ENCODE data around the gene PRKRIP1. TPM values are rescaled to one million over a fixed set of nuclear protein-coding genes. Genes with fewer than 3 reads are reported as not detected.
"Not testable (repeated sequence)": the region's sequence is repeated elsewhere in the genome, so short reads cannot be mapped to it uniquely, and the experiment has no call there.

Gene PRKRIP1
- total RNA-seq, 2 donors from 2014 or later: 26.7 to 39.5 TPM

DNA sequence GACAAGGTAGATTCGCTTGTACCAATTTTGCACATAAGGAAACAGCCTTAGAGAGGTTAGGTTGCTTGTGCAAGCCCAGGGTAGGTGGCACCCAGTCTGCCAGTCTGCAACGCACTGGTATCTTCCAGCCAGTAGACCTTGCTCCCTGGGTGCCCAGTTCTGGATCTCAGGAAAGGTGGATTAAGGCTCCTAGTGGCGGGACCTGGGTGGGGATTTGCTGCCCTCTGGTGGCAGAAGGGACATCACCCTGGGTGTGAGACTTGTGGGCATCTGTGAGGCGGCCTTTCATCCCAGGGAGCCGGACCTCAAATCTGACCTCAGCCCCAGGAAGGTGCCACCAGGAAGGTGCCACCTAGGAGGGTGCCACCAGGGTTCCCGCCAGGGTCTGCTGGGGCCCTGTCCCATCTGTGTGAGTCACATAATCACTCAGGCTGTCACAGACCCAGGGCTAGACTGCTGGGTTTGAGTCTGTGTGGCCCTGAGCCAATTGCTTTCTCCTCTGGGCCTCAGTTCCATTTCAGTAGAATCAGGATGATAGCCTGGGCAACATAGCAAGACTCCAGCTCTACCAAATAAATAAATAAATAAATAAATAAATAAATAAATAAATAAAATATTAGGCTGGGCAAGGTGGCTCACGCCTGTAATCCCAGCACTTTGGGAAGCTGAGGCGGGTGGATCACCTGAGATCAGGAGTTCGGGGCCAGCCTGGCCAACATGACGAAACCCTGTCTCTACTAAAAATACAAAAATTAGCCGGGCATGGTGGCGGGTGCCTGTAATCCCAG lies 5.3 kb upstream of the PRKRIP1 start:
- Mint-ChIP-seq H3K4me1 (ENCODE audit: low read depth in 2 of 2) (peaks cover 5 to 8% of the 10 kb centered on the region in 2 donors), H3K9me3 (no peaks in the 10 kb centered on the region), H3K36me3 (no peaks in the 10 kb centered on the region), H3K4me3 (no peak overlapping the region), H3K27me3 (no peaks in the 10 kb centered on the region), H3K27ac (no peak overlapping the region)
- DNase-seq (ENCODE audit: low spot score): peak; percentile 74
- ATAC-seq: peak; percentile 69 to 81

DNA sequence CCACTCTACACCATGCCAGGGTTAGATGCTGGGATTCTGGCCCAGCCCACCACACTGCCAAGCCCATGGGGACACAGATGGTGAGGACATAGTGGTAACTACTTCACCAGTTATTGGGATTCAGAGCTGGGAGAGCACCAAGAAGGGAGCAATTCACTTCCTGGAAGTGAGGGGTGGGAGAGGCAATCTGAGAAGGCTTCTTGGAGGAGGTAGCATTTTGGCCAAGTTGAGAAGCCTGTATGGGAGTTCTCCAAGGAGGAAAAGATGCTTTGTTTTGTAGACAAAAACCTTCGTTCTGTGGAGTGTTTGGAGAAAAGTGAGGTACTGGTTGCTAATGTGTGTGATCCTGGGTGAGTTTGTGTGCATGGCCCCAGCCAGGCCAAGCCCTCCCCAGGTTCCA lies 3.8 kb upstream of the PRKRIP1 start:
- DNase-seq (ENCODE audit: low spot score) (no peak), ATAC-seq (no peak)
- Mint-ChIP-seq H3K4me1 (ENCODE audit: low read depth in 2 of 2) (peaks cover 14% of the 10 kb centered on the region in 2 donors), H3K4me3 (no peak overlapping the region), H3K27ac (no peak overlapping the region), H3K27me3 (no peaks in the 10 kb centered on the region), H3K36me3 (no peaks in the 10 kb centered on the region), H3K9me3 (no peaks in the 10 kb centered on the region)

DNA sequence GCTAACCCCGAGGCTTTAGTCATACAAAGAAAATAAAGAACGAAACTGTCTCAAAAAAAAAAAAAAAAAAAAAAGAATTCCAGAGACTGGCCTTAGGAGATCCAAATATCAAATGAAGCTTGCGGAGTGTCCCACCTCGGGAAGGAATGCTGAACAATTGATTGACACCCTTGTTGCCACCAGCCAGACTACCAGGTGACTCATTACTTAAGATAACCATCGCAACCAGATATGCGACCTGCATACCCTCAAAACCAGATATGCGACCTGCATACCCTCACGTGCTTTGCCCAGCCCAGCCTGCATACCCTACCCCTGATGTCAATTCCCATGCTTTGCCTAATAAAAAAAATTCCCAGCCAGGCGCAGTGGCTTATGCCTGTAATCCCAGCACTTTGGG lies 2.7 kb upstream of the PRKRIP1 start:
- DNase-seq (ENCODE audit: low spot score): no peak

DNA sequence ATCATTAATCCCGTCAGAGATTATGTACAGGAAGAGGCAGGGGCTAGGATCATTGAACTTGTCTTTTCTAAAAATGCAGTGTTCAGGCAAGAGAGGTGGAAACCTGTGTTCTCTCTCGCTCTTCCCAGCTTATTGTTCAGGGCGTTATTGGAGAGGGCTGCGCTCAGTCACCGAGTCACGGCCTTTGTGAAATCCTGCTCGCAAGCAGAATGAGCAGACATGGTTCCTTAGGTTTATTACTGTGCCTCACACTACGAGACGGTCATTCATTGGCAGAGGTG lies 631 bp upstream of the PRKRIP1 start:
- Mint-ChIP-seq H3K36me3 (peaks cover 5% of the 10 kb centered on the region), H3K9me3 (no peaks in the 10 kb centered on the region), H3K27me3 (no peaks in the 10 kb centered on the region), H3K27ac (peak overlapping the region; percentile 76 to 79), H3K4me1 (ENCODE audit: low read depth in 2 of 2) (peaks cover 13 to 17% of the 10 kb centered on the region in 2 donors), H3K4me3 (peak overlapping the region; percentile 83)
- ATAC-seq (no peak), DNase-seq (ENCODE audit: low spot score) (no peak)

More for the DNA sequence above, 2.7 kb upstream of the PRKRIP1 start:
- Mint-ChIP-seq H3K27ac (no peak overlapping the region), H3K4me1 (ENCODE audit: low read depth in 2 of 2) (peaks cover 17% of the 10 kb centered on the region in 2 donors), H3K27me3 (no peaks in the 10 kb centered on the region), H3K9me3 (no peaks in the 10 kb centered on the region), H3K4me3 (no peak overlapping the region), H3K36me3 (no peaks in the 10 kb centered on the region)
- no peak for ATAC-seq

DNA sequence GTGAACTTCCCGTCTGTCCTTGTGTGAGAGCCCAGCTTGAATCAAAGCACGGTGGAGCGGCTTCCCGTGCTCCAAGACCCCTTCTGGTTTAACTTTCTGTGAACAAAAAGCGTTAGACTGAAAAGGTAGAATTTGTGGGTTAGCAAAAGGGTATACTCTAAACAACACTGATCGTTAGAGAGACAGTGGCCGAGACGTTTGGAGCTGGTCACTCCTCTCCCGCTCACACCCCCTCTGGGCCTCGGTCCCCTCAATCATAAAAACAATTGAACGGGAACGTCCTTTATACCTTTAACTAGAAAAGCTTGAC lies 502 bp downstream of the PRKRIP1 start:
- H3K4me1 Mint-ChIP-seq (ENCODE audit: low read depth in 2 of 2): peaks cover 16 to 17% of the 10 kb centered on the region in 2 donors
- H3K36me3 Mint-ChIP-seq: peaks cover 13% of the 10 kb centered on the region
- ATAC-seq (no peak), DNase-seq (ENCODE audit: low spot score) (no peak)
- no peaks in the 10 kb centered on the region for H3K27me3 Mint-ChIP-seq
- peak overlapping the region; percentile 83 for H3K4me3 Mint-ChIP-seq
- peak overlapping the region; percentile 76 to 79 for H3K27ac Mint-ChIP-seq
- H3K9me3 Mint-ChIP-seq: no peaks in the 10 kb centered on the region

DNA sequence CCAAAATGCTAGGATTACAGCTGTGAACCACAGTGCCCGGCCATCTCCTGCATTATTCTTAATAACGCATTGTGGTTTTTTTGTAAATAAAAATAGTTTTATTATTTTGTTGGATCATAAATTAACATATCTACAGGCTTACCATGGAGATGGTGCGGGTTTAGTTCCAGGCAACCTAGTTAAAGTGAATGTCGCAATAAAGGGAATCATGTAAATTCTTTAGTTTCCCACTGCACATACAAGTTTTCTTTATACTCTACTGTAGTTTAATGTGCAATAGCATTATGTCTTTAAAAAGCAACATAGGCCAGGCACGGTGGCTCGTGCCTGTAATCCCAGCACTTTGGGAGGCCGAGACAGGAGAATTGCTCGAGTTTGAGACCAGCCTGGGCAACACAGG lies 2.4 kb downstream of the PRKRIP1 start:
- Mint-ChIP-seq H3K9me3 (no peaks in the 10 kb centered on the region), H3K4me1 (ENCODE audit: low read depth in 2 of 2) (peaks cover 16 to 19% of the 10 kb centered on the region in 2 donors), H3K27ac (no peak overlapping the region), H3K36me3 (peaks cover 13% of the 10 kb centered on the region), H3K27me3 (no peaks in the 10 kb centered on the region), H3K4me3 (no peak overlapping the region)
- ATAC-seq (no peak), DNase-seq (ENCODE audit: low spot score) (no peak)

DNA sequence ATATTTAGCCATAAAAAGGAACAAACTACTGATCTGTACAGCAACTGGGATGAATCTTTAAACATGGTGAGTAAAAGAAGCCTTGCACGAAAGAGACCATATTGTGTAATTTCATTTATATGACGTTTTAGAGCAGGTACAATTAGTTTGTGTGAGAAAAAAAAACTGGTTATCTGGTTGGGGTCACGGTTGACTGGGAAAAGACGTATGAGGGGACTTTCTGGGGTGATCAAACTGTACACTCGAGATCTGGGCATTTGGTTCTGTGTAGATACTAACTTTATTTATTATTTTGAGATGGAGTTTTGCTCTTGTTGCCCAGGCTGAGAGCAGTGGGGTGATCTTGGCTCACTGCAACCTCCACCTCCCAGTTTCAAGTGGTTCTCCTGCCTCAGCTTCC lies 4.2 kb downstream of the PRKRIP1 start:
- H3K27ac Mint-ChIP-seq: no peak overlapping the region
- peaks cover 13% of the 10 kb centered on the region for H3K36me3 Mint-ChIP-seq
- no peaks in the 10 kb centered on the region for H3K9me3 Mint-ChIP-seq
- DNase-seq (ENCODE audit: low spot score) (no peak), ATAC-seq (no peak)
- H3K4me3 Mint-ChIP-seq: no peak overlapping the region
- H3K4me1 Mint-ChIP-seq (ENCODE audit: low read depth in 2 of 2): peaks cover 24 to 31% of the 10 kb centered on the region in 2 donors
- H3K27me3 Mint-ChIP-seq: no peaks in the 10 kb centered on the region

DNA sequence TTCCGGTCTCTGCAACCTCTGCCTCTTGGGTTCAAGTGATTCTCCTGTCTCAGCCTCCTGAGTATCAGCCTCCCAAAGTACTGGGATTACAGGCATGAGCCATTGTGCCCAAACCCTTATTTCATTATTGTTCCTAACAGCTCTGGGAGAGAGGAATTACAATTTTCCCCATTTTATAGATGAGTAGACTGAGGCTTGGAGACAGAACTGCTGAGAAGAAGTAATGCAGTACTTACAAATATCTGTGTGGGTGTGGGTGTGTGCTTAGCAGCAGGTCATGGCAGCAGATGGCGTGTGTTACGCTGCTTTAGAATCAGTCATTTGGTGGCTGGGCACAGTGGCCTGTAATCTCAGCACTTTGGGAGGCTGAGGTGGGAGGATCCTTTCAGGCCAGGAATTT lies 7.4 kb downstream of the PRKRIP1 start:
- H3K27ac Mint-ChIP-seq: peak overlapping the region in 1 of 2 donors; percentile 72
- H3K4me3 Mint-ChIP-seq: peak overlapping the region; percentile 17
- H3K9me3 Mint-ChIP-seq: no peaks in the 10 kb centered on the region
- no peaks in the 10 kb centered on the region for H3K27me3 Mint-ChIP-seq
- H3K4me1 Mint-ChIP-seq (ENCODE audit: low read depth in 2 of 2): peaks cover 14 to 16% of the 10 kb centered on the region in 2 donors
- DNase-seq (ENCODE audit: low spot score): no peak
- H3K36me3 Mint-ChIP-seq: peaks cover 29% of the 10 kb centered on the region
- no peak for ATAC-seq

DNA sequence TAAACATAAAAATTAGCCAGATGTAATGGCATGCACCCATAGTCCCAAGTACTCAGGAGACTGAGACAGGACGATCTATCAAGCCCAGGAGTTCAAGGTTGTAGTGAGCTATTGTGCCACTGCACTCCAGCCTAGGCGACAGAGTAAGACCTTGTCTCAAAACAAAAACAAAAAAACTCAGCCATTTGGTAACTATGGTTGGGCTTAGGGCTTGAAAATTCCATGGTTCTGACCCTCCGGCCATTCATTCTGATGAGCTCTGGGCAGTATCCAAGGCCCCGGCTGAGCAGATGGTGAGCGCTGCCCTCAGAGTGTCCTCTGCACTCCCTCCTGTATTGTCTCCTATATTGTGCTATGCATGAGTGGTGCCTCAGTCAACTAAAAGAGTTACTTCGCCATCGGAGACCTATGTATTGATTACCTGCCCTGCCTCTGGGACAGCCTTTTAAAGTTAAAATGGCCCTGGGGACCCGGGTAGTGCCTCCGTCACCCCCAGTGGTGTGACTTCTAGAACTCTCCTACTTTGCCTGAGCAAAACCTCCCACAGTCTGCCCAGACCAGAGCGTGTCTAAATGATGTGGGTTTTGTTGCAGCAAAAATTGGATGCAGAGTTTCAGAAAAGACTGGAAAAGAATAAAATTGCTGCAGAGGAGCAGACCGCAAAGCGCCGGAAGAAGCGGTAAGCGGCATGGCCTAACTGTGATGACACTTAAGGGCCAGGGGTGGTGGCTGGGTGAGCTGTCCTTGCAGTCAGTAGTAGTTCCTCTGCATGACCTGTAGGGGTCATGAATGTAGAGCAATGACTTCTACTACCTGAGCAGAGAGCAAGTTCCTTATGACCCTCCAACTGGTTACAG lies 8.1 kb downstream of the PRKRIP1 start:
- no peaks in the 10 kb centered on the region for H3K27me3 Mint-ChIP-seq
- H3K9me3 Mint-ChIP-seq: no peaks in the 10 kb centered on the region
- peaks cover 33% of the 10 kb centered on the region for H3K36me3 Mint-ChIP-seq
- ATAC-seq: peak; percentile 96 to 97
- peaks cover 17 to 19% of the 10 kb centered on the region in 2 donors for H3K4me1 Mint-ChIP-seq (ENCODE audit: low read depth in 2 of 2)
- H3K4me3 Mint-ChIP-seq: peak overlapping the region; percentile 62
- peak; percentile 79 for DNase-seq (ENCODE audit: low spot score)
- peak overlapping the region in 1 of 2 donors; percentile 72 for H3K27ac Mint-ChIP-seq

DNA sequence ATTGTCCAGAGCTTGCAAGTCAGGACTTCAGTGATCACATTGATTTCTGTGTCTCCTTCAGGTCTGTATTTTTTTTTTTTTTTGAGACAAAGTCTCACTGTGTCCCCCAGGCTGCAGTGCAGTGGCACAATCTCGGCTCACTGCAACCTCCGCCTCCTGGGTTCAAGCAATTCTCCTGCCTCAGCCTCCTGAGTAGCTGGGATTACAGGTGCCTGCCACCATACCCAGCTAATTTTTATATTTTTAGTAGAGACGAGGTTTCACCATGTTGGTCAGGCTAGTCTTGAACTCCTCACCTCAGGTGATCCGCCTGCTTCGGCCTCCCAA lies 8.7 kb downstream of the PRKRIP1 start:
- H3K4me1 Mint-ChIP-seq (ENCODE audit: low read depth in 2 of 2): peaks cover 21 to 25% of the 10 kb centered on the region in 2 donors
- H3K27ac Mint-ChIP-seq: peak overlapping the region in 1 of 2 donors; percentile 72
- DNase-seq (ENCODE audit: low spot score); H3K4me3 Mint-ChIP-seq; H3K9me3 Mint-ChIP-seq; H3K27me3 Mint-ChIP-seq; ATAC-seq: not testable (repeated sequence)
- peaks cover 39% of the 10 kb centered on the region for H3K36me3 Mint-ChIP-seq

DNA sequence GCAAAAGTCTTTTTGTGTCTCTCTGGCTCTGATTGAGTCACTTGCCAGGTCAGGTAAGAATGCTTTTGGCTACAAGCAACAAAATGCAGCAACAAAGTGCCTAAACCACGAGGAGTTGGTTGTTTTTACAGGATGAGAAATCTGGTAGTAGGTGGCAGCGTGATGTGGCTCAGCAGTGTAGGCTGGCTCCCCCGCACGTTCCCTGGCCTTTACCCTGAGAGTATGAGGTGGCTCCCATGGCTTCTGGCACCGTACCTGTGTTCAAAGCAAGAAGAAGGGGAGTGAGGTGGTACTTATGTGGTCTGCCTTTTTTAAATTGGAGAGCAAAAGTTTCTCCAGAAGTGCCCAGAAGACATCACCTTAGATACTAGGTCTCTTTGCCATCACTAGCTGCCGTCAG lies 11.7 kb downstream of the PRKRIP1 start:
- Mint-ChIP-seq H3K27me3 (no peaks in the 10 kb centered on the region), H3K36me3 (peaks cover 30% of the 10 kb centered on the region), H3K27ac (peak overlapping the region; percentile 43 to 63), H3K4me1 (ENCODE audit: low read depth in 2 of 2) (peaks cover 25 to 29% of the 10 kb centered on the region in 2 donors), H3K9me3 (no peaks in the 10 kb centered on the region), H3K4me3 (peak overlapping the region; percentile 23)
- ATAC-seq (no peak), DNase-seq (ENCODE audit: low spot score) (no peak)

DNA sequence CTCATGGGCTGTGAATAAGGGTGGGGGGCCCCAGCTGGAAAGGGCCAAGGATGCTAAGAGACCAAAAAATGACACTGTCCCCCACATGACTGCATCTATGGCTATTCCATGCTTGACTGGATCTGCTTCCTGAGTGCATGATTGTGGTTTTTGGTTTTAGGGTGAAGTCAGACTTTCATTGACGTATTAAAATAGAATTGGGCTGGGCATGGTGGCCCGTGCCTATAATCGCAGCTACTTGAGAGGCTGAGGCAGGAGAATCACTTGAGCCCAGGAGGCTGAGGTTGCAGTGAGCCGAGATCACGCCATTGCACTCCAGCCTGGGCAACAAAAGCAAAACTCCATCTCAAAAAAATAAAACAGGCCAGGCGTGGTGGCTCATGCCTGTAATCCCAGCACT lies 12.4 kb downstream of the PRKRIP1 start:
- H3K27ac Mint-ChIP-seq: peak overlapping the region; percentile 43 to 63
- peaks cover 23 to 29% of the 10 kb centered on the region in 2 donors for H3K4me1 Mint-ChIP-seq (ENCODE audit: low read depth in 2 of 2)
- not testable (repeated sequence) for H3K27me3 Mint-ChIP-seq; ATAC-seq; DNase-seq (ENCODE audit: low spot score); H3K9me3 Mint-ChIP-seq
- peaks cover 30% of the 10 kb centered on the region for H3K36me3 Mint-ChIP-seq
- peak overlapping the region; percentile 23 for H3K4me3 Mint-ChIP-seq

DNA sequence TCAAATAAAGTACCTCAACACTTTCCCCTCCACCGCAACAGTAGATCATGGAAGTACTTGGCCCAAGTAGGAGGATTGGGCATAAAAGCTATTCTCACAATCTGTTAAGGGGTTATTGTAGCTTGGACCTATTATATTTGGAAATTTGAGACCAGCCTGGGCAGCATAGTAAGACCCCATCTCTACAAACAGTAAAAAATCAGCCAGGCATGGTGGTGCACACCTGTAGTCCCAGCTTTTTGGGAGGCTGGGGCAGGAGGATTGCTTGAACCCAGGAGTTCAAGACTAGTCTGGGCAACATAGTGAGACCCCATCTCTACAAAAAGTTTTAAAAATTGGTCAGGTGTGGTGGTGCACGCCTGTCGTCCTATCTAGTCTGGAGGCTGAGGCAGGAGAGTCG lies 13.2 kb downstream of the PRKRIP1 start:
- peaks cover 30% of the 10 kb centered on the region for H3K36me3 Mint-ChIP-seq
- H3K27me3 Mint-ChIP-seq: no peaks in the 10 kb centered on the region
- H3K4me1 Mint-ChIP-seq (ENCODE audit: low read depth in 2 of 2): peaks cover 22 to 27% of the 10 kb centered on the region in 2 donors

DNA sequence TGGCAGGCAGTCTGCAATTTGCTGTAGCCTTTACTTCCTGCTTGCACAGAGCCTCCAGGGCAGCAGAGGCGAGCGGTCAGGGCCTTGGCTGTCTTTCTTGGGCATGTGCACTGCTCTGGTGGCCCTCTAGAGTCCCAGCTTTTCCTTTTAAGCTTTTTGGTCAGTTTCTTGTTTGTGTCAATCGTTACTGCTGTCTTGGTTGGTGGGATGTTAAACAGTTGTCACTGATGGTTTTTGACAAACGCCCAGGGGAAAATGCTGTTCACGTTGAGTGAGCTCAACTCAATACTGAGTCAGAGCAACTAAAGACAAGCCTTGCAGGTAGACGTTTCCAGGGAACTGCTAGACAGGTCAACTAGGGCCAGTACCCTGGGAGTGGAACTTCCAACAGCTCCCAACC lies 14.0 kb downstream of the PRKRIP1 start:
- DNase-seq (ENCODE audit: low spot score) (no peak), ATAC-seq (no peak)
- H3K36me3 Mint-ChIP-seq: peaks cover 30% of the 10 kb centered on the region
- peak overlapping the region; percentile 44 to 63 for H3K27ac Mint-ChIP-seq
- H3K4me3 Mint-ChIP-seq: no peak overlapping the region
- H3K9me3 Mint-ChIP-seq: no peaks in the 10 kb centered on the region
- H3K27me3 Mint-ChIP-seq: no peaks in the 10 kb centered on the region
- H3K4me1 Mint-ChIP-seq (ENCODE audit: low read depth in 2 of 2): peaks cover 21 to 25% of the 10 kb centered on the region in 2 donors

More for the DNA sequence above, 13.2 kb downstream of the PRKRIP1 start:
- Mint-ChIP-seq H3K27ac (peak overlapping the region; percentile 43 to 63), H3K9me3 (no peaks in the 10 kb centered on the region), H3K4me3 (peak overlapping the region; percentile 23)
- no peak for DNase-seq (ENCODE audit: low spot score)
- no peak for ATAC-seq
